HepG2 (cell line): ENCODE measurements around the gene TMEFF2. TPM values are rescaled to one million over a fixed set of nuclear protein-coding genes. Genes with fewer than 3 reads are reported as not detected.

Experiments
- ATAC-seq: fragments of 200-7000 bp; cut with Tn5 transposase; 3 replicates; pipeline ENCODE4 v1.9.1; 2020; ENCODE audit warnings: mild to moderate bottlenecking, moderate library complexity
- BruUV-seq: library from RNA; stranded (reverse); fragments of 400-500 nt; replicated peaks from 2 replicates; lab custom pipeline; 2021; lab: Mats Ljungman, UMichigan
- CTCF ChIA-PET: fragments of 300-600 bp; formaldehyde crosslinking; extraction: SDS; loops from one replicate; lab custom pipeline; 2021; ENCODE audit warnings: low total read pairs, inconsistent platforms, low intra/inter-chr PET ratio; lab: Yijun Ruan, JAX
- POLR2A ChIA-PET: fragments of 350-600 bp; sonication (Branson Sonifier 250); formaldehyde crosslinking; loops from one replicate; lab custom pipeline; 2020; ENCODE audit warnings: antibody characterized with exemption, inconsistent platforms; lab: Yijun Ruan, JAX
- DNase-seq: peaks from one replicate; pipeline ENCODE4 v3.0.0-alpha.2; 2015; ENCODE audit warnings: low spot score
- FAIRE-seq: peaks from 3 replicates; lab custom pipeline; 2011; peaks lifted over from hg19 to GRCh38; lab: Jason Lieb, UNC
- H2AFZ ChIP-seq: one replicate; pipeline ENCODE4 v1.6.1; 2011; ENCODE audit warnings: low read length, inconsistent platforms
- H3K27ac ChIP-seq: fragments of 300-600 bp; 3 replicates; pipeline ENCODE4 v1.8.0; 2011; ENCODE audit warnings: mixed run types, mild to moderate bottlenecking, mixed read lengths, low read length, inconsistent platforms; ENCODE audit not compliant: insufficient read depth; ENCODE audit errors: extremely low read length
- H3K27me3 ChIP-seq, 2 experiments: fragments of 200-600 bp in 1 of 2; 2 replicates in 1 of 2; 3 replicates in 1 of 2; pipeline versions ENCODE4 v1.6.0 to v1.8.0; 2011; ENCODE audit warnings: low read length in 2 of 2, mild to moderate bottlenecking in 2 of 2, moderate library complexity in 2 of 2, inconsistent platforms in 1 of 2; ENCODE audit not compliant: insufficient read depth in 2 of 2, control insufficient read depth in 1 of 2
- H3K36me3 ChIP-seq, 2 experiments: fragments of 200-600 bp in 1 of 2; replicated peaks in 1 of 2; 2 replicates in 1 of 2; 3 replicates in 1 of 2; pipeline versions ENCODE4 v1.5.1 to v1.8.0; 2011; ENCODE audit warnings: low read length in 2 of 2, inconsistent platforms in 1 of 2; ENCODE audit not compliant: insufficient read depth in 2 of 2, control insufficient read depth in 1 of 2
- H3K4me1 ChIP-seq: 2 replicates; pipeline ENCODE4 v1.5.1; 2012; ENCODE audit warnings: low read length, inconsistent platforms; ENCODE audit not compliant: insufficient read depth
- H3K4me2 ChIP-seq: 2 replicates; pipeline ENCODE4 v1.6.0; 2011; ENCODE audit warnings: low read depth, low read length, inconsistent platforms
- H3K4me3 ChIP-seq, 3 experiments: fragments of 200-600 bp in 1 of 3; sonication (generic), shearing (Covaris generic) in 1 of 3; replicated peaks in 1 of 3; 2 replicates each; pipeline ENCODE4 v1.5.1; 2011 to 2016; ENCODE audit warnings: low read length in 3 of 3, inconsistent platforms in 2 of 3, low read depth in 2 of 3, mild to moderate bottlenecking in 2 of 3, control low read depth in 1 of 3, mixed read lengths in 1 of 3; ENCODE audit not compliant: insufficient read depth in 1 of 3
- H3K79me2 ChIP-seq: one replicate; pipeline ENCODE4 v1.6.1; 2011; ENCODE audit warnings: low read length, inconsistent platforms; ENCODE audit not compliant: insufficient read depth
- H3K9ac ChIP-seq: 2 replicates; pipeline ENCODE4 v1.6.0; 2011; ENCODE audit warnings: mild to moderate bottlenecking, low read depth, low read length, inconsistent platforms; ENCODE audit not compliant: insufficient read depth
- H3K9me3 ChIP-seq: 2 replicates; pipeline ENCODE4 v1.5.1; 2012; ENCODE audit warnings: mild to moderate bottlenecking, low read length
- H4K20me1 ChIP-seq: 2 replicates; pipeline ENCODE4 v1.6.0; 2011; ENCODE audit warnings: inconsistent platforms, mild to moderate bottlenecking, low read length, moderate library complexity; ENCODE audit not compliant: insufficient read depth
- GATA4 ChIP-seq: sonication (generic); IDR thresholded peaks from 2 replicates; pipeline ENCODE4 v1.6.1; 2016; ENCODE audit warnings: antibody characterized with exemption, low read depth, borderline replicate concordance
- KAT8 ChIP-seq: IDR thresholded peaks from 2 replicates; pipeline ENCODE4 v1.6.1; 2016; ENCODE audit warnings: missing genetic modification reagents, missing compliant biosample characterization
- MTA1 ChIP-seq: sonication (generic); formaldehyde crosslinking; IDR thresholded peaks from 2 replicates; pipeline ENCODE4 v1.4.0; 2020; ENCODE audit warnings: missing genetic modification reagents, mild to moderate bottlenecking, borderline replicate concordance
- PPARG ChIP-seq: conservative IDR thresholded peaks from 2 replicates; pipeline ENCODE4 v1.6.1; 2016; ENCODE audit warnings: missing biosample characterization, missing genetic modification reagents
- TBX2 ChIP-seq: sonication (generic); formaldehyde crosslinking; IDR thresholded peaks from 2 replicates; pipeline ENCODE4 v1.5.0; 2020; ENCODE audit warnings: missing genetic modification reagents, mild to moderate bottlenecking, borderline replicate concordance
- TMF1 ChIP-seq: sonication (generic); formaldehyde crosslinking; IDR thresholded peaks from 2 replicates; pipeline ENCODE4 v1.8.1; 2022; ENCODE audit warnings: low read depth, missing genetic modification reagents
- ZNF3 ChIP-seq: IDR thresholded peaks from 2 replicates; pipeline ENCODE4 v1.7.0; 2017; ENCODE audit warnings: inconsistent platforms
- ZNF33A ChIP-seq: sonication (generic); formaldehyde crosslinking; IDR thresholded peaks from 2 replicates; pipeline ENCODE4 v1.5.1; 2020; ENCODE audit warnings: missing genetic modification reagents, mild to moderate bottlenecking, moderate library complexity, borderline replicate concordance
- ZNF546 ChIP-seq: sonication (generic); formaldehyde crosslinking; conservative IDR thresholded peaks from 2 replicates; pipeline ENCODE4 v1.8.1; 2023; ENCODE audit warnings: mild to moderate bottlenecking, missing genetic modification reagents
- ZNF557 ChIP-seq: sonication (generic); formaldehyde crosslinking; IDR thresholded peaks from 2 replicates; pipeline ENCODE4 v1.4.0; 2020; ENCODE audit warnings: missing genetic modification reagents
- WGBS: methylation state at CpG from one replicate; pipeline ENCODE4 v1.1.6; 2017; ENCODE audit warnings: low lambda C conversion rate; 5-methylcytosine and 5-hydroxymethylcytosine counted together
- in situ Hi-C: cut with HindIII; loops from 2 replicates; pipeline ENCODE4 v1.10.0; 2017; ENCODE audit warnings: low pct_unique_long_range_greater_than_20kb; ENCODE audit not compliant: extremely low pct_ligation_motif_present
- intact Hi-C: fragments of 100-400 bp; cut with micrococcal nuclease; formaldehyde crosslinking; loops from one replicate; pipeline ENCODE4 v1.10.0; 2022; ENCODE audit not compliant: unreplicated experiment
- polyA plus RNA-seq, 8 experiments: library from polyadenylated mRNA; depleted of rRNA in 3 of 8; stranded (reverse) in 7 of 8; unstranded in 1 of 8; fragments of >200 nt; fragmentation: Illumina TruSeq in 4 of 8; extraction: Trizol in 4 of 8; gene quantifications; 2 replicates each; pipeline versions ENCODE4 v1.2.1 to v1.2.3, GENCODE V29; 2011 to 2016; ENCODE audit warnings: low read depth in 4 of 8, missing spikeins in 1 of 8, mixed read lengths in 1 of 8; ENCODE audit not compliant: insufficient read depth in 1 of 8
- total RNA-seq, 5 experiments: library from RNA; depleted of rRNA; stranded (reverse); fragments of >200 nt; fragmentation: Illumina TruSeq; extraction: Trizol; gene quantifications; 2 replicates each; pipeline ENCODE4 v1.2.3, GENCODE V29; 2016; ENCODE audit warnings: low read depth in 1 of 5
- TF ChIP-seq, protein P1 (sequence below): sonication (generic); formaldehyde crosslinking; IDR thresholded peaks from 2 replicates; pipeline ENCODE4 v1.4.0; 2020; ENCODE audit warnings: mild to moderate bottlenecking, missing genetic modification reagents
- TF ChIP-seq, protein P2 (sequence below): sonication (generic); formaldehyde crosslinking; IDR thresholded peaks from 2 replicates; pipeline ENCODE4 v1.5.0; 2020; ENCODE audit warnings: mild to moderate bottlenecking, missing genetic modification reagents, borderline replicate concordance
- TF ChIP-seq, protein P3 (sequence below), 2 experiments: fragments of 450-650 bp in 1 of 2; sonication (generic) in 1 of 2; formaldehyde crosslinking; IDR thresholded peaks; 2 replicates each; pipeline versions ENCODE4 v1.5.0 to v1.8.0; 2020 to 2022; ENCODE audit warnings: mild to moderate bottlenecking in 1 of 2, missing genetic modification reagents in 1 of 2

TMEFF2 gene
- total and polyA plus RNA-seq, 2 of the 13 experiments (the other 11 are each of a cell fraction or from before 2014, with no cell fraction given): not detected

DNA sequence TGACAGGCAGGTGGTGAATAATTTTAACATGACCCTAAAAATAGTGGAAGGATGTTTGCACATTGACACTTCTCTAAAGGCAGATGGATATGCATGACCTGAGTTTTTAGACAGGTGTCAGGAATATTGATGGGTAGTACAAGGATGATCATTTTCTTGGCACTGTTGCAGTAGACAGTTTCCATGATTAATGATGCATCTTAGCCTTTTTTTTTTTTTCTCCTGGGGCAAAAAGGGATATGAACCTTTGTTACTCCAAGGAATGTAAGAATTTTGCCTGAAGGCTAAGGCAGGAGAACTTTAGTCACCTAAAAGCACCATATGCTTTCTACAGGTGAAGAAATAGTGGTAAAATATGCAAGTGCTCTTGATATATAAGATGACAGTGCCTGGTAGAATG, 211.5 kb downstream of the TMEFF2 start:
- no peak overlapping the region for H3K4me3 ChIP-seq
- in situ Hi-C loops (no loop called here), intact Hi-C loops (no loop called here)
- no peaks in the 10 kb centered on the region for H3K79me2 ChIP-seq
- no peak overlapping the region for H3K27ac ChIP-seq
- no TSS peak for BruUV-seq
- H3K9me3 ChIP-seq: no peaks in the 10 kb centered on the region
- ATAC-seq: no peak
- no peak overlapping the region for H3K4me2 ChIP-seq
- H4K20me1 ChIP-seq: no peaks in the 10 kb centered on the region
- FAIRE-seq: no peak
- no peak overlapping the region for H2AFZ ChIP-seq
- DNase-seq: no peak
- no peaks in the 10 kb centered on the region for H3K27me3 ChIP-seq
- H3K9ac ChIP-seq: no peak overlapping the region
- POLR2A ChIA-PET: no interaction called here
- CTCF ChIA-PET: no interaction called here
- TF ChIP-seq KAT8 (CRISPR knock-in tag) (no peak), PPARG (CRISPR knock-in tag) (no peak), ZNF3 (CRISPR knock-in tag) (no peak), GATA4 (no peak)
- TF ChIP-seq, protein P1, sequence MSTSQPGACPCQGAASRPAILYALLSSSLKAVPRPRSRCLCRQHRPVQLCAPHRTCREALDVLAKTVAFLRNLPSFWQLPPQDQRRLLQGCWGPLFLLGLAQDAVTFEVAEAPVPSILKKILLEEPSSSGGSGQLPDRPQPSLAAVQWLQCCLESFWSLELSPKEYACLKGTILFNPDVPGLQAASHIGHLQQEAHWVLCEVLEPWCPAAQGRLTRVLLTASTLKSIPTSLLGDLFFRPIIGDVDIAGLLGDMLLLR: no peak
- TF ChIP-seq, all 625 proteins: peak for 0
- Histone ChIP-seq H3K4me1 (no peaks in the 10 kb centered on the region), H3K36me3 (no peaks in the 10 kb centered on the region)

DNA sequence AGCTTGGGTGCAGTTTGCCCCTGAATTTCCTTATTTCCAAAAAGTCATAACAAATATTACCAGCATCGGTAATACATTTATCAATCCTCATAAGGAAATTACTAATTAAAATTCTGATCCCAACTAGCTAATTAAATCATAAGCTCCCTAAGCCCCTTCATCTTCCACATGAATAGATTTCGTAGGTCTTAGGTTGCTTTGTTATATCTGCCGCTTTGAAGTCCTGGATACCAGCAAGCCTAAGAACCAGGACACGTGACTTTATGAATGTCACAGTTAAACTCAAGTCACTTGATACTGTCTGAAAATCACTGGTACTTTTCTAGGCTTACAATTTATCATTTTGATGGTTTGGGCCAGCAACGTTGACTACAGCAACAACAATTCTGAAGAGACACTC, 213.0 kb downstream of the TMEFF2 start:
- no peak for FAIRE-seq
- in situ Hi-C loops (no loop called here), intact Hi-C loops (no loop called here)
- H3K4me3 ChIP-seq: no peak overlapping the region
- H3K27ac ChIP-seq: no peak overlapping the region
- no peaks in the 10 kb centered on the region for H3K79me2 ChIP-seq
- no peak for DNase-seq
- TF ChIP-seq MTA1: no peak
- TF ChIP-seq, protein P2, sequence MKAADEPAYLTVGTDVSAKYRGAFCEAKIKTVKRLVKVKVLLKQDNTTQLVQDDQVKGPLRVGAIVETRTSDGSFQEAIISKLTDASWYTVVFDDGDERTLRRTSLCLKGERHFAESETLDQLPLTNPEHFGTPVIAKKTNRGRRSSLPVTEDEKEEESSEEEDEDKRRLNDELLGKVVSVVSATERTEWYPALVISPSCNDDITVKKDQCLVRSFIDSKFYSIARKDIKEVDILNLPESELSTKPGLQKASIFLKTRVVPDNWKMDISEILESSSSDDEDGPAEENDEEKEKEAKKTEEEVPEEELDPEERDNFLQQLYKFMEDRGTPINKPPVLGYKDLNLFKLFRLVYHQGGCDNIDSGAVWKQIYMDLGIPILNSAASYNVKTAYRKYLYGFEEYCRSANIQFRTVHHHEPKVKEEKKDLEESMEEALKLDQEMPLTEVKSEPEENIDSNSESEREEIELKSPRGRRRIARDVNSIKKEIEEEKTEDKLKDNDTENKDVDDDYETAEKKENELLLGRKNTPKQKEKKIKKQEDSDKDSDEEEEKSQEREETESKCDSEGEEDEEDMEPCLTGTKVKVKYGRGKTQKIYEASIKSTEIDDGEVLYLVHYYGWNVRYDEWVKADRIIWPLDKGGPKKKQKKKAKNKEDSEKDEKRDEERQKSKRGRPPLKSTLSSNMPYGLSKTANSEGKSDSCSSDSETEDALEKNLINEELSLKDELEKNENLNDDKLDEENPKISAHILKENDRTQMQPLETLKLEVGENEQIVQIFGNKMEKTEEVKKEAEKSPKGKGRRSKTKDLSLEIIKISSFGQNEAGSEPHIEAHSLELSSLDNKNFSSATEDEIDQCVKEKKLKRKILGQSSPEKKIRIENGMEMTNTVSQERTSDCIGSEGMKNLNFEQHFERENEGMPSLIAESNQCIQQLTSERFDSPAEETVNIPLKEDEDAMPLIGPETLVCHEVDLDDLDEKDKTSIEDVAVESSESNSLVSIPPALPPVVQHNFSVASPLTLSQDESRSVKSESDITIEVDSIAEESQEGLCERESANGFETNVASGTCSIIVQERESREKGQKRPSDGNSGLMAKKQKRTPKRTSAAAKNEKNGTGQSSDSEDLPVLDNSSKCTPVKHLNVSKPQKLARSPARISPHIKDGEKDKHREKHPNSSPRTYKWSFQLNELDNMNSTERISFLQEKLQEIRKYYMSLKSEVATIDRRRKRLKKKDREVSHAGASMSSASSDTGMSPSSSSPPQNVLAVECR (CRISPR knock-in tag): no peak
- TF ChIP-seq, protein P3, sequence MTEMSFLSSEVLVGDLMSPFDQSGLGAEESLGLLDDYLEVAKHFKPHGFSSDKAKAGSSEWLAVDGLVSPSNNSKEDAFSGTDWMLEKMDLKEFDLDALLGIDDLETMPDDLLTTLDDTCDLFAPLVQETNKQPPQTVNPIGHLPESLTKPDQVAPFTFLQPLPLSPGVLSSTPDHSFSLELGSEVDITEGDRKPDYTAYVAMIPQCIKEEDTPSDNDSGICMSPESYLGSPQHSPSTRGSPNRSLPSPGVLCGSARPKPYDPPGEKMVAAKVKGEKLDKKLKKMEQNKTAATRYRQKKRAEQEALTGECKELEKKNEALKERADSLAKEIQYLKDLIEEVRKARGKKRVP (CRISPR knock-in tag; IDR thresholded peaks at IDR 0.05): no peak
- TF ChIP-seq TBX2 (CRISPR knock-in tag): no peak
- no peak for TF ChIP-seq ZNF557
- no peak for TF ChIP-seq ZNF33A
- no peak for TF ChIP-seq TMF1 (CRISPR knock-in tag)
- TF ChIP-seq ZNF546: no peak
- no peaks in the 10 kb centered on the region for H3K4me1 ChIP-seq
- no peak overlapping the region for H2AFZ ChIP-seq
- no peaks in the 10 kb centered on the region for H4K20me1 ChIP-seq
- no peak for ATAC-seq
- no peaks in the 10 kb centered on the region for H3K36me3 ChIP-seq
- no peak overlapping the region for H3K9ac ChIP-seq
- no peak overlapping the region for H3K4me2 ChIP-seq
- no peaks in the 10 kb centered on the region for H3K9me3 ChIP-seq
- POLR2A ChIA-PET: no interaction called here
- H3K27me3 ChIP-seq: no peaks in the 10 kb centered on the region
- CTCF ChIA-PET: no interaction called here
- 51% methylated on average over 5 of the region's 5 CpGs for WGBS
- BruUV-seq: no TSS peak
